ENCODE data around the gene MUC5AC.
"Not testable (repeated sequence)": the region's sequence is repeated elsewhere in the genome, so short reads cannot be mapped to it uniquely, and the experiment has no call there.

Gene MUC5AC

DNA sequence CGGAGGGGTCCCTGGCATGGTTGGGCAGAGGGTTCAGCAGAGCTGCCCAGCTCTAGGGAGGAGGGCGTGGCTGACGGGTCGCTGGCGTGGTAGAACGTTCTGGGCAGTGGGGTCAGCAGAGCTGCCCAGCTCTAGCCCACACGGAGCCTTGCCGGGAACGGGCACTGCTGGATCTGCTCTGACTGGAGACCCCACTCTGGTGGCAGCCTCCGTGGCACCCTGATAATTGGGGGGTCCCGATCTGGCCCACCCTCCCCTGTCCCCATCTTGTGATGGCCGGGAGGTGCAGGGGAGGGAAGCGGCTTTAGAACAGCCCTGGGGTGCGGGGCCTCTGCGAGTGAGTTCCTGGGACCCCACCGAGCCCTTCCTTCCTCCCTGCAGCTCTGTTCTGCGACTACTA lies 21.9 kb downstream of the MUC5AC start:
- DNase-seq = no peak

DNA sequence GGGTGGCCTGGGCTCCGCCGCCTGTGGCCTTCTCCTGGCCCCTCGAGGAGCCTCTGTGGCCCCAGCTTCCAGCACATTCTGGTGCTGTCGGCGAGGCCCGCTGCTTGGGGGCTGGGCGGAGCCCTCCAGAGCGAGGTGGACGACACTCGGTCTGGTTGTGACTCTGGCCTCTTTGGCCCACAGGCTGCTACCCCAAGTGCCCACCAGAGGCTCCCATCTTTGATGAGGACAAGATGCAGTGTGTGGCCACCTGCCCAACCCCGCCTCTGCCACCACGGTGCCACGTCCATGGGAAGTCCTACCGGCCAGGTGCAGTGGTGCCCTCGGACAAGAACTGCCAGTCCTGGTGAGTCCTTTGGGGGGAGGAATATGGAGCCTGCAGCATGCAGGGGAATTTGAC lies 22.4 kb downstream of the MUC5AC start:
- no peak for DNase-seq

DNA sequence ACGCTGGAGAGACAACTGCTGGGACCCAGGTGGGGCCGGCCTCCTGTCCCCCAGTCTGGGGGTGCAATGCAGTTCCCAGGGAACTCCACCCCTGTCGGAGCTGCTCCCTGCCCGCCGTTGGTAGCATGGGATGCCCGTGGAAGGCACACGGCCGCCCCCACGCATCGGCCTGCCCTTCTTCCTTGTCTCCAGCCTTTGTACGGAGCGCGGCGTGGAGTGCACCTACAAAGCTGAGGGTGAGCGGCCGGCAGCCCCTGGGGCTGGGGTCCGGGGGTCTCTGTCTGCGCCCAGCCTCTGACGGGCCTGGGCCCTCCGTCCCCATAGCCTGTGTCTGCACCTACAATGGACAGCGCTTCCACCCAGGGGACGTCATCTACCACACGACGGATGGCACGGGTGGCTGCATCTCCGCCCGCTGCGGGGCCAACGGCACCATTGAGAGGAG lies 23.2 kb downstream of the MUC5AC start:
- no peak for DNase-seq

DNA sequence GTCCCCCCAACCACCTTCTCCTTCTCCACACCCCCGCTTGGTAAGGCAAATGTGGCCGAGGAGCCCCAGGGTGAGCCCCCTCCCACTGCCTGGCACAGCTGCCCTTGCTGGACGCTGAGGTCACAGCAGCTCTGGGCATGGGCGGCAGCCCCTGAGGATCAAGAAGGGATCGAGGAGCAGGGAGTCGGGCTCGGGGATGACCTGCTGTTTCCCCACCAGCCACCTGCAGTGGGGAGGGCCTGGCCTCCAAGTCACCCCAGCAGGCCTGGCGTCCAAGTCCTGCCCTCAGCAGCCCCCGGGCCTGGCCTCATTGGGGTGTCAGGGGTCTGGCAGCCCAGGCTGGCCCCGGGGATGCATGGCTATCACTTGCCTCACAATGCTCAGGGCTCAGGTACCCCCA lies 23.7 kb downstream of the MUC5AC start:
- DNase-seq = no peak

DNA sequence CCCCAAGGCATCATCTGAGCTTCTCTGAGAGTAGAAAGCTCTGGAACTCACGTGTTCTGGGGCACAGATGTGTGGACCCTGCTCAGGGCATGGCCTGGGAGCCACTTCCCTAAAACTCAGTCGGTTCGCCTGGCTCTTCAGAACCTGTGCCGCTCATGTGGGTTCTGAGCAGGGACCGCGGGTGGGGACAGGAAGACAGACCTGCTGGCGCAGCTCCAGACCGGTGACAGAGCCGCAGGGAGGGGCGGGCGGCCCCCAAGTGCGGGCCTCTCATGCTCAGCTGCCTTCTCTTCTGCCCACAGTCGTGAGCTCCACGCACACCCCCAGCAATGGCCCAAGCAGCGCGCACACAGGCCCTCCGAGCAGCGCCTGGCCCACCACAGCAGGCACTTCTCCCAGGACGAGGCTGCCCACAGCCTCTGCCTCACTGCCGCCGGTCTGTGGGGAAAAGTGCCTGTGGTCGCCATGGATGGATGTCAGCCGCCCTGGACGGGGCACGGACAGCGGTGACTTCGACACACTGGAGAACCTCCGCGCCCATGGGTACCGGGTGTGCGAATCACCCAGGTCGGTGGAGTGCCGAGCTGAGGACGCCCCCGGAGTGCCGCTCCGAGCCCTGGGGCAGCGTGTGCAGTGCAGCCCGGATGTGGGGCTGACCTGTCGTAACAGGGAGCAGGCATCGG lies 24.2 kb downstream of the MUC5AC start:
- no peak for DNase-seq

DNA sequence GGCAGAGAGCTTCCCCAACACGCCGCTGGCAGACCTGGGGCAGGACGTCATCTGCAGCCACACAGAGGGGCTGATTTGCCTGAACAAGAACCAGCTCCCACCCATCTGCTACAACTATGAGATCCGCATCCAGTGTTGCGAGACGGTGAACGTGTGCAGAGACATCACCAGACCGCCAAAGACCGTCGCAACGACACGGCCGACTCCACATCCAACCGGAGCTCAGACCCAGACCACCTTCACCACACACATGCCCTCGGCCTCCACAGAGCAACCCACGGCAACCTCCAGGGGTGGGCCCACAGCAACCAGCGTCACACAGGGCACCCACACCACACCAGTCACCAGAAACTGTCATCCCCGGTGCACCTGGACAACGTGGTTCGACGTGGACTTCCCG lies 26.4 kb downstream of the MUC5AC start:
- DNase-seq = not testable (repeated sequence)

DNA sequence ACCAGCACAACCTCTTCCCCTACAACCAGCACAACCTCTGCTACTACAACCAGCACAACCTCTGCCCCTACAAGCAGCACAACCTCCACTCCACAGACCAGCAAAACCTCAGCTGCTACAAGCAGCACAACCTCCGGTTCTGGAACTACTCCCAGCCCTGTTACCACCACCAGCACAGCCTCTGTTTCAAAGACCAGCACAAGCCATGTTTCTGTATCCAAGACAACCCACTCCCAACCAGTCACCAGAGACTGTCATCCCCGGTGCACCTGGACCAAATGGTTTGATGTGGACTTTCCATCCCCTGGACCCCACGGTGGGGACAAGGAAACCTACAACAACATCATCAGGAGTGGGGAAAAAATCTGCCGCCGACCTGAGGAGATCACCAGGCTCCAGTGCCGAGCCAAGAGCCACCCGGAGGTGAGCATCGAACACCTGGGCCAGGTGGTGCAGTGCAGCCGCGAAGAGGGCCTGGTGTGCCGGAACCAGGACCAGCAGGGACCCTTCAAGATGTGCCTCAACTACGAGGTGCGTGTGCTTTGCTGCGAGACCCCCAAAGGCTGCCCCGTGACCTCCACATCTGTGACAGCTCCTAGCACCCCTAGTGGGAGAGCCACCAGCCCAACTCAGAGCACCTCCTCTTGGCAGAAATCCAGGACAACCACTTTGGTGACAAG lies 30.8 kb downstream of the MUC5AC start:
- not testable (repeated sequence) for DNase-seq

DNA sequence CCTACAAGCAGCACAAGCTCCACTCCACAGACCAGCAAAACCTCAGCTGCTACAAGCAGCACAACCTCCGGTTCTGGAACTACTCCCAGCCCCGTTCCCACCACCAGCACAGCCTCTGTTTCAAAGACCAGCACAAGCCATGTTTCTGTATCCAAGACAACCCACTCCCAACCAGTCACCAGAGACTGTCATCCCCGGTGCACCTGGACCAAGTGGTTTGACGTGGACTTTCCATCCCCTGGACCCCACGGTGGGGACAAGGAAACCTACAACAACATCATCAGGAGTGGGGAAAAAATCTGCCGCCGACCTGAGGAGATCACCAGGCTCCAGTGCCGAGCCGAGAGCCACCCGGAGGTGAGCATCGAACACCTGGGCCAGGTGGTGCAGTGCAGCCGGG lies 32.1 kb downstream of the MUC5AC start:
- not testable (repeated sequence) for DNase-seq

DNA sequence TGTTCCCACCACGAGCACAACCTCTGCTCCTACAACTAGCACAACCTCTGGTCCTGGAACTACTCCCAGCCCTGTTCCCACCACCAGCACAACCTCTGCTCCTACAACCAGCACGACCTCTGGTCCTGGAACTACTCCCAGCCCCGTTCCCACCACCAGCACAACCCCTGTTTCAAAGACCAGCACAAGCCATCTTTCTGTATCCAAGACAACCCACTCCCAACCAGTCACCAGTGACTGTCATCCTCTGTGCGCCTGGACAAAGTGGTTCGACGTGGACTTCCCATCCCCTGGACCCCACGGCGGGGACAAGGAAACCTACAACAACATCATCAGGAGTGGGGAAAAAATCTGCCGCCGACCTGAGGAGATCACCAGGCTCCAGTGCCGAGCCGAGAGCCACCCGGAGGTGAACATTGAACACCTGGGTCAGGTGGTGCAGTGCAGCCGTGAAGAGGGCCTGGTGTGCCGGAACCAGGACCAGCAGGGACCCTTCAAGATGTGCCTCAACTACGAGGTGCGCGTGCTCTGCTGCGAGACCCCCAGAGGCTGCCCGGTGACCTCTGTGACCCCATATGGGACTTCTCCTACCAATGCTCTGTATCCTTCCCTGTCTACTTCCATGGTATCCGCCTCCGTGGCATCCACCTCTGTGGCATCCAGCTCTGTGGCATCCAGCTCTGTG lies 34.2 kb downstream of the MUC5AC start:
- not testable (repeated sequence) for DNase-seq

DNA sequence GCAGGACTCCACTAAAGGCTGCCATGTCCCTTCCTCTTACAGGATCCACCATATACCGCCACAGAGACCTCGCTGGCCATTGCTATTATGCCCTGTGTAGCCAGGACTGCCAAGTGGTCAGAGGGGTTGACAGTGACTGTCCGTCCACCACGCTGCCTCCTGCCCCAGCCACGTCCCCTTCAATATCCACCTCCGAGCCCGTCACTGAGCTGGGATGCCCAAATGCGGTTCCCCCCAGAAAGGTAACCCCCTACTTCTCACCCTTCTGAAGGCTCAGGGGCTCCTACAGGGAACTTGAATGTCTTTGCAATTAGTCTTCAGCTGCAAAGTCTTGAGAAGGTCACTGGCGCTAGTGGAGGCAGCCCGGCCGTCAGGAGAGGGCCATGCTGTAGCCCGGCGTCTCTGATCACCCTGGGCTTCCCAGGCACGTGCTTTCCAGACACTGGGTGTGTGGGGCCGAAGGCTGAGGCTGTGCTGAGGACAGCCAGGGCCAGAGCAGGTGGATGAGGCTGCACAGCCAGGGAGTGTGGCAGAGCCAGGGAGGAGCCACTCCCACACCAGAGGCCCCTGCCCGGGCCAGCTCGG lies 35.1 kb downstream of the MUC5AC start:
- no peak for DNase-seq

DNA sequence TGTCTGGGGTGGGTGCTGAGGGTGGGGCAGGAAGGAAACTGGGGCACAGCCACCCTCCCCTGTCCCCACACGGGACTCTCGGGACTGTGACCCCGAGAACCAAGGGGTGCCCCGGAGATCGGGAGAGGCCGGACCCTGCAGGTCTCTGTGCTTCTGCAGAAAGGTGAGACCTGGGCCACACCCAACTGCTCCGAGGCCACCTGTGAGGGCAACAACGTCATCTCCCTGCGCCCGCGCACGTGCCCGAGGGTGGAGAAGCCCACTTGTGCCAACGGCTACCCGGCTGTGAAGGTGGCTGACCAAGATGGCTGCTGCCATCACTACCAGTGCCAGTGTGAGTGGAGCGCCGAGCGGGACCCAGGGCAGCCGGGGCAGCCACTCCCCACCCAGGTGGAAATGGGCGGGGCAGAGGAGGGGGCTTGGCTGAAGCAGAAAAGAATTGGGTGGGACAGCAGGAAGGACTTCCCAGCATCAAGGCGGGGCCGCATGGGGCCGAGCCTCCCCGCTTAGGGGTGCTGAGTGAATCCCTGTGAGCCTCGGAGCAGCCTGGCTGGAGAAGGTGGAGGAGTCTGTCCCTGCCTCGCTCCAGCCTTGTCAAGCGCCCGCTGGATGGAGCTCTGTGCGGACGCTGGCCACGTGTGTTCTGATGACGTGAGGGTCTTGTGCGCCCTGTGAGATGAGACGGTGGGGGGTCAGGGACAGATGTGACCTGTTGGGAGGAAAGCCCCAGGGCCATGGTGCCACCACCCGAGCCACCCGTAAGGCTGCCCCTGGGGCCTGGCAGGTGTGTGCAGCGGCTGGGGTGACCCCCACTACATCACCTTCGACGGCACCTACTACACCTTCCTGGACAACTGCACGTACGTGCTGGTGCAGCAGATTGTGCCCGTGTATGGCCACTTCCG lies 35.8 kb downstream of the MUC5AC start:
- DNase-seq = no peak

DNA sequence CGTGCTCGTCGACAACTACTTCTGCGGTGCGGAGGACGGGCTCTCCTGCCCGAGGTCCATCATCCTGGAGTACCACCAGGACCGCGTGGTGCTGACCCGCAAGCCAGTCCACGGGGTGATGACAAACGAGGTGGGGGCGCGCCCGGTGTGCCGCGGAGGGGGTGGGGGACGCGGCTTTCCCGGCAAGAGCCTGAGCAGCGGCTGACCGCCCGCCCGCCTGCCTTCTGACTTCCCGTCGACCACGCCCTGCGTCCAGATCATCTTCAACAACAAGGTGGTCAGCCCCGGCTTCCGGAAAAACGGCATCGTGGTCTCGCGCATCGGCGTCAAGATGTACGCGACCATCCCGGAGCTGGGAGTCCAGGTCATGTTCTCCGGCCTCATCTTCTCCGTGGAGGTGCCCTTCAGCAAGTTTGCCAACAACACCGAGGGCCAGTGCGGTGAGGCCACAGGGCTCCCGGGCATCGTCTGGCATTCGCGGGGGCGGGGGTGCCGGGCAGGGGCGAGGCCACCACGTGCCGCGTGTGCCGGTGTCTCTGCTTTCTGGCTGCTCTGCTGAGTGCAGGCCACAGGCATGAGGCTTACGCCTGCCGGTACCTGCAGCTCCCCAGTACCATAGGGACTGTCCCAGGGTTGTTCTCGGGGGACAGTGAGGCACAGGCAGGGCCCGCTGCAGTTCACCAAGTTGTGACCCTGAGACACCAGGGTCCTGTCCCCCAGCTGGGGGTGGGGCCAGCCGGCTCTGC lies 36.7 kb downstream of the MUC5AC start:
- DNase-seq = no peak

DNA sequence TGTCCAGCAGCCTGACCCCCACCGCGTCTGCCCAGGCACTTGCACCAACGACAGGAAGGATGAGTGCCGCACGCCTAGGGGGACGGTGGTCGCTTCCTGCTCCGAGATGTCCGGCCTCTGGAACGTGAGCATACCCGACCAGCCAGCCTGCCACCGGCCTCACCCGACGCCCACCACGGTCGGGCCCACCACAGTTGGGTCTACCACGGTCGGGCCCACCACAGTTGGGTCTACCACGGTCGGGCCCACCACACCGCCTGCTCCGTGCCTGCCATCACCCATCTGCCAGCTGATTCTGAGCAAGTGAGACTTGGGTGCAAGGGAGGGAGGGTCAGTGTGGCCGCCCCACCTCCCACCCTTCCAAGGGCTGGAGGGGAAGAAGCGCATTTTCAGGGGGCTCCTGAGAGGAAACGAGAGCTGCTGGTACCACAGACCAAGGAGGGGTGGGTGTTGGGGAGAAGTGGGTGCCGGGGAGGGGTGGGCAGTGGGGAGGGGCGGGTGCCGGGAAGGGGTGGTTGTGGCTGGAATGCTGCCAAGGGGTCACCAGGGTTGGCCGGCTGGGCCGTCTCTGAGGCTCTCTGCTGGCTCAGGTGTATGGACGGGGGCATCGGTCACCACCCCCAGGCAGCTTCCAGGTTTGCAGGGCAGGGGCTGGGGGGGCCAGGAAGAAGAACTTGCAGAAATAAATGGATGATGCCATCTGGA lies 37.4 kb downstream of the MUC5AC start:
- DNase-seq = no peak

DNA sequence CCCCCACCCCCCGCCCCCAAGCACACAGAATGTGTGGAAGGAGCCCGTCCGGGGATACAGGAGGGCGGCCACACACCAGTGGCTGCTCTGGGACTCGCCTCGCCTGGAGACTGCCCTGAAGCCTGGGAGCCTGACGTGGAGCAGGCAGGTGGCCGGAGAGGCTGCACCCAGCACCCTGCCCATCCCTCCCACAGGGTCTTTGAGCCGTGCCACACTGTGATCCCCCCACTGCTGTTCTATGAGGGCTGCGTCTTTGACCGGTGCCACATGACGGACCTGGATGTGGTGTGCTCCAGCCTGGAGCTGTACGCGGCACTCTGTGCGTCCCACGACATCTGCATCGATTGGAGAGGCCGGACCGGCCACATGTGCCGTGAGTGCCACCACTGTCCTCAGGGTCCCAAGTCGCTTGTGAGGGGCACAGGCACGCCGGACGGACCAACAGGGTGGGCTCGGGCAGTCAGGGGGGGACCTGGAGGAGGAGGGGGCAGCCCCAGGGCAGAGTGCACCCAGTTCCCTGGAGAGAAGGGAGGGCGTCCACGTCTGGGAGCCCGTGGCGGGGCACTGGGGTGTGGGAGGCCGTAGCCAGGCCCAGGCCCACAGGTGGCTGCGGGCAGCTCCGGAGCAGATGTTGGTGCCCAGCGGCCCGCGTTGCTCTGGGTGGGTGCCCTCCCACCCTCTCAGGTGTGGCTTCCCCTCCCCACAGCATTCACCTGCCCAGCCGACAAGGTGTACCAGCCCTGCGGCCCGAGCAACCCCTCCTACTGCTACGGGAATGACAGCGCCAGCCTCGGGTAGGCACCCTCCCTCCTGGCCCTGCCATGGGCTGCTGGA lies 38.1 kb downstream of the MUC5AC start:
- DNase-seq = no peak

DNA sequence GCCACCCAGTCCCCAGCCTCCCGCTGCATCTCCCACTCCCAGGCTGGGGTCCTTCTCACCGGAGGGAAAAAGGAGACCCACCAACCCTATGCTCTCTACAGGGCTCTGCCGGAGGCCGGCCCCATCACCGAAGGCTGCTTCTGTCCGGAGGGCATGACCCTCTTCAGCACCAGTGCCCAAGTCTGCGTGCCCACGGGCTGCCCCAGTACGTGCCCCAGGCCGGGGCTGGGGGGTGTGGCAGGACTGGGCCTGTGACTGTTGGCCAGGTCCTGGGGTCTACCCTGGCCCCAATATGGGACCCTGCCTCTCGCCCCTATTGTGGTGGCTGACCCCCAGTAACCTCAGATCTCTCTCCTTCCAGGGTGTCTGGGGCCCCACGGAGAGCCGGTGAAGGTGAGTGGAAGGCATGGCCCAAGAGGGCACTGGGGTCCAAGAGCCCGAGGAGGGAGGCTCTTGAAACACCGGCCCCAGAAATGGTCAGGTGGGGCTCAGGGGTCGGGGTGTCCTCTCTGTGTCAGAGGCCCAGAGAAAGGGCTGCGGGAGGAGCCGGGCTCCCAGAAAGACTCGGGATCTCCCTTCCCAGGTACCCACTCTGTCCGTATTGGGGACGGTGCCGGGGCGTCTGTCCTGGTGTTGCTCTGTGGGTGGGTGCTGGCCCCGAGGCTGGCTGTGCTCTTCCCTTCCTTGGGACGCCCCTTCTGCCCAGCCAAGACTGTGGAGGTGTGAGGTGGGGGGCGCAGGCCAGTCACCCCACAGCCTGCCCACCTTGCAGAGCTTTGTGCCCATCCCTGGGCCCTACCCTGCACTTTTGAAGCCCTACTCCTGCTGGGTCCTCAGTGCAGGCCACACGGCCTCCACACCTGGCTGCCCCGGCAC lies 39.0 kb downstream of the MUC5AC start:
- no peak for DNase-seq

DNA sequence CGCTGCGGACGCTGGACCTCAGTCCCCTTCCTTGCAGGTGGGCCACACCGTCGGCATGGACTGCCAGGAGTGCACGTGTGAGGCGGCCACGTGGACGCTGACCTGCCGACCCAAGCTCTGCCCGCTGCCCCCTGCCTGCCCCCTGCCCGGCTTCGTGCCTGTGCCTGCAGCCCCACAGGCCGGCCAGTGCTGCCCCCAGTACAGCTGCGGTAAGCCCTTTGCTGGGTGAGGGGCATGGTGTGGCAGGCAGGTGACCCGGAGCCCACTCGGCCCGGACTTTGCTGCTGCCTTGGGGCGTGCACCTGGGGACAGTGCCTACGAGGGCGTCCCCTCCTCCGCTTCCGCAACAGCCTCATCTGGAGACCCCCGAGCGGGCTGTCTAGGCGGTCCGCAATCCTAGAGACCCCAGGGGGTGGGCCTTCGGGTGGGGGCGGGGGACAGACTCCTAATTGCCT lies 39.7 kb downstream of the MUC5AC start:
- DNase-seq = no peak

DNA sequence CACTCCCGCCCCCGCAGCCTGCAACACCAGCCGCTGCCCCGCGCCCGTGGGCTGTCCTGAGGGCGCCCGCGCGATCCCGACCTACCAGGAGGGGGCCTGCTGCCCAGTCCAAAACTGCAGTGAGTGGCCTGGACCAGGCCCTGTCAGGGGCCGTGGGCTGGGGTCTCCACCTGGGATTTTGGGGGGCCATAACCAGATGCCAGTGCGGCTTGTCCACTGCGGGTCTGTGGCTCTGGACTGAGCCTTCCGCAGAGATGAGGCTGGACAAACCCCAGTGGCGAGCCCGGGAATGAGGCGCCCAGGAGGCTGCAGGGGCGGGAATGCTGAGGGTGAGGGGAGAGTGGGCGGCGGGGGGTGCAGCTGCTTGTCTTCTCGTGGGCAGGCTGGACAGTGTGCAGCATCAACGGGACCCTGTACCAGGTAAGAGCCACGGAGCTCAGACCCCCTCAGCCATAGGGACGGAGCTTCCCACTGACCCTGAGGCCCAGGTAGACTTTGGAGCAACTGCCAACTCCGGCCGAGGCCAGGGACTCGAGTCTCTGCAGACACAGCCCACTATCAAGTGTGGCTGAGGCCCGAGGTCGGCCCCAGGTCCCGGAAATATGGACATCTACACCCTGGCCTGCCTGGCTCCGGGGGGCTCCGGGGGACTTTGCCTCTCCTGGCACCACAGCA lies 40.3 kb downstream of the MUC5AC start:
- DNase-seq = no peak

DNA sequence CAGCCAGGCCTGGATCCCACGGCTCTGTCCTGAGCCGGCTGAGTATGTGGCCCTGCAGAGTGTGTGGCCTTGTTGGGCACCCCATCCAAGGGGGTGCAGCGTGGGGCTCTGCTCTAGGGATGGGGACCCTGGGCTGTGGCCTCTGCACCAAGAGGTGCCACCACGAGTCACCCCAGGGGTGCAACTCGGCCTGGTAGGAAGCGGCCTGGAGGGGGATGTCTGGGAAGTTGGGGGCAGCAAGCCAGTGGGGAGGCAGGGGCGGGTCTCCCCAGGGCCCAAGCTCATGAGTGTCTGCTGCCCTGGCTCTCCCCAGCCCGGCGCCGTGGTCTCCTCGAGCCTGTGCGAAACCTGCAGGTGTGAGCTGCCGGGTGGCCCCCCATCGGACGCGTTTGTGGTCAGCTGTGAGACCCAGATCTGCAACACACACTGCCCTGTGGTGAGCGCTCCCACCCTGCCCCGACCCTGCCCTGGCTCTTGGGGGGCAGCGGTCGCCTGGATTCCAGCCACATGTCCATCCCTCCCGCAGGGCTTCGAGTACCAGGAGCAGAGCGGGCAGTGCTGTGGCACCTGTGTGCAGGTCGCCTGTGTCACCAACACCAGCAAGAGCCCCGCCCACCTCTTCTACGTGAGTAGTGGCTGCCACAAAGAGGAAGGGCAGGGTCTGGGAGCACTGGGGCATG lies 40.9 kb downstream of the MUC5AC start:
- DNase-seq = peak; percentile 83
